Heart left ventricle (tissue), 13 donors: ENCODE data around the gene ACTN2.

ENCODE experiments used
- POLR2A ChIP-seq, 2 donors: fragments of 450-650 bp; IDR thresholded peaks; one replicate each; pipeline ENCODE4 v1.6.1; 2017; ENCODE audit warnings: antibody characterized with exemption in 2 of 2, mild to moderate bottlenecking in 2 of 2, moderate library complexity in 2 of 2
- TF ChIP-seq, protein P1 (sequence below), 12 donors: fragments of 200-600 bp; sonication (generic) in 4 of 12; IDR thresholded peaks; one replicate each; pipeline versions ENCODE4 v1.5.0 to v1.8.0; 2018 to 2022; ENCODE audit warnings: antibody characterized with exemption in 12 of 12, mild to moderate bottlenecking in 5 of 12
- donor health status: ischemic (EF 13 %, LVEDD 7.1; RV severe dilation, severe dysfunction).
- donor health status: DM: no; HTN: yes; CAD: no.
- donor health status: DM: no; HTN: no; CAD: no.
- donor health status: ischemic (EF 25% LVEDD 6.9; RV normal size, moderate dysfunction).
- donor health status: ischemic (EF 25% LVEDD 5.7; RV mildly dilated, moderate dysfunction).
- donor health status: ischemic (EF 35%, LVEDD 5.7; RV mildly dilated, moderate dysfunction).
- donor health status: nonischemic (EF 11% LVEDD 7.7; RV severe dilation, severe dysfunction).
- donor health status: DM: yes; HTN: yes; CAD: no.
- donor health status: PGD.
- donor health status: ischemic (EF 29% LVEDD 5.4; RV normal size, mild dysfunction).
- donor health status: nonischemic (EF 23%, LVEDD 6.1; RV moderate dilation, normal function).

GRCh38 chr1:236734141-236734765 lies 48.0 kb downstream of the ACTN2 start:
- TF ChIP-seq, protein P1, sequence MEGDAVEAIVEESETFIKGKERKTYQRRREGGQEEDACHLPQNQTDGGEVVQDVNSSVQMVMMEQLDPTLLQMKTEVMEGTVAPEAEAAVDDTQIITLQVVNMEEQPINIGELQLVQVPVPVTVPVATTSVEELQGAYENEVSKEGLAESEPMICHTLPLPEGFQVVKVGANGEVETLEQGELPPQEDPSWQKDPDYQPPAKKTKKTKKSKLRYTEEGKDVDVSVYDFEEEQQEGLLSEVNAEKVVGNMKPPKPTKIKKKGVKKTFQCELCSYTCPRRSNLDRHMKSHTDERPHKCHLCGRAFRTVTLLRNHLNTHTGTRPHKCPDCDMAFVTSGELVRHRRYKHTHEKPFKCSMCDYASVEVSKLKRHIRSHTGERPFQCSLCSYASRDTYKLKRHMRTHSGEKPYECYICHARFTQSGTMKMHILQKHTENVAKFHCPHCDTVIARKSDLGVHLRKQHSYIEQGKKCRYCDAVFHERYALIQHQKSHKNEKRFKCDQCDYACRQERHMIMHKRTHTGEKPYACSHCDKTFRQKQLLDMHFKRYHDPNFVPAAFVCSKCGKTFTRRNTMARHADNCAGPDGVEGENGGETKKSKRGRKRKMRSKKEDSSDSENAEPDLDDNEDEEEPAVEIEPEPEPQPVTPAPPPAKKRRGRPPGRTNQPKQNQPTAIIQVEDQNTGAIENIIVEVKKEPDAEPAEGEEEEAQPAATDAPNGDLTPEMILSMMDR (IDR thresholded peaks at IDR 0.05): no peak
- no peak for TF ChIP-seq POLR2A (IDR thresholded peaks at IDR 0.05)
